HuH-7 (cell line): ENCODE measurements around the gene ASPM.

ENCODE experiments used
- DNase-seq: peaks from one replicate; pipeline ENCODE4 v3.0.0; 2011; ENCODE audit warnings: low spot score

ASPM gene, protein sequence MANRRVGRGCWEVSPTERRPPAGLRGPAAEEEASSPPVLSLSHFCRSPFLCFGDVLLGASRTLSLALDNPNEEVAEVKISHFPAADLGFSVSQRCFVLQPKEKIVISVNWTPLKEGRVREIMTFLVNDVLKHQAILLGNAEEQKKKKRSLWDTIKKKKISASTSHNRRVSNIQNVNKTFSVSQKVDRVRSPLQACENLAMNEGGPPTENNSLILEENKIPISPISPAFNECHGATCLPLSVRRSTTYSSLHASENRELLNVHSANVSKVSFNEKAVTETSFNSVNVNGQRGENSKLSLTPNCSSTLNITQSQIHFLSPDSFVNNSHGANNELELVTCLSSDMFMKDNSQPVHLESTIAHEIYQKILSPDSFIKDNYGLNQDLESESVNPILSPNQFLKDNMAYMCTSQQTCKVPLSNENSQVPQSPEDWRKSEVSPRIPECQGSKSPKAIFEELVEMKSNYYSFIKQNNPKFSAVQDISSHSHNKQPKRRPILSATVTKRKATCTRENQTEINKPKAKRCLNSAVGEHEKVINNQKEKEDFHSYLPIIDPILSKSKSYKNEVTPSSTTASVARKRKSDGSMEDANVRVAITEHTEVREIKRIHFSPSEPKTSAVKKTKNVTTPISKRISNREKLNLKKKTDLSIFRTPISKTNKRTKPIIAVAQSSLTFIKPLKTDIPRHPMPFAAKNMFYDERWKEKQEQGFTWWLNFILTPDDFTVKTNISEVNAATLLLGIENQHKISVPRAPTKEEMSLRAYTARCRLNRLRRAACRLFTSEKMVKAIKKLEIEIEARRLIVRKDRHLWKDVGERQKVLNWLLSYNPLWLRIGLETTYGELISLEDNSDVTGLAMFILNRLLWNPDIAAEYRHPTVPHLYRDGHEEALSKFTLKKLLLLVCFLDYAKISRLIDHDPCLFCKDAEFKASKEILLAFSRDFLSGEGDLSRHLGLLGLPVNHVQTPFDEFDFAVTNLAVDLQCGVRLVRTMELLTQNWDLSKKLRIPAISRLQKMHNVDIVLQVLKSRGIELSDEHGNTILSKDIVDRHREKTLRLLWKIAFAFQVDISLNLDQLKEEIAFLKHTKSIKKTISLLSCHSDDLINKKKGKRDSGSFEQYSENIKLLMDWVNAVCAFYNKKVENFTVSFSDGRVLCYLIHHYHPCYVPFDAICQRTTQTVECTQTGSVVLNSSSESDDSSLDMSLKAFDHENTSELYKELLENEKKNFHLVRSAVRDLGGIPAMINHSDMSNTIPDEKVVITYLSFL (N-terminal part only)

DNA sequence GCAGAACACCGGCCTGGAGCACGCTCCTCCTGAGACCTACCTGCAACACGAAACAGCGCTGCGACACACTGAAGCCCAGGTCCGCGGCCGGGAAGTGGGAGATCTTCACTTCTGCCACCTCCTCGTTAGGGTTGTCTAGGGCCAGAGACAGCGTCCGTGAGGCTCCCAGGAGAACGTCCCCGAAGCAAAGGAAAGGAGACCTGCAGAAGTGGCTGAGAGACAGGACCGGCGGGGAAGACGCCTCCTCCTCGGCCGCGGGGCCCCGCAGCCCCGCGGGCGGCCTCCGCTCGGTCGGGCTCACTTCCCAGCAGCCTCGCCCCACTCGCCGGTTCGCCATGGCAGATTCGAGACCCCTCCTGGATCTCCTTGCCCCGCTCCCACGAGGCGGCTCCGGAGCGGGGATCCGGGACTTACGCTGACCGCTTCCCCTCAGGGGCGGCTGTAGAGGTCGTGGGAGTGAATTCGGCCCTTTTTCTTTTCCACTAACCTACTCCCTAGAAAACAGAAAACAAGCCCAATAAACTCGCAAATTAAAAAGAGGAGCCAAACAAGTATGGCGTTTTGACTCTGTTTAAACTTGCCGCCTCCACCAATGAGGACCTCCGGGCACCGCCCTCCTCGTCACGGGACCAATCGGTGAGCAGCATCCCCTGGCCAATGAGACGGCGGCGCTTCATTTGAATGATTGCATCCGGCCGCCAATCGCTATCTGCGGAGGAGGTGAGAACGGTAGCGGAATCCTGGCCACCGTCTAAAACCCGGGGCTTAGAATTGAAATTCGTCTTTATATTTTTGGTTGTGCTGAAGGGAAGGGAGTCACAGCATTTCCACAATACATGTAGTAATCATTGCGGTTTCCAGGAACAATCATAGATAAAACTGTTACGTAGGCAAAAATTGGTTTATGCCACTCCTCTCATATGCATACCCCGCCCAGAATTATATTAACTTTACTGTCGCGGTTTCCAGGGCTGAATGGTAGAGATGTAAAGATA lies at the start of gene ASPM:
TSS of gene ASPM (minus strand) at position 569 of the 995 bp plus-strand sequence. CDS start at position 337, 232 bp downstream.
- DNase-seq, result peak; percentile 83

DNA sequence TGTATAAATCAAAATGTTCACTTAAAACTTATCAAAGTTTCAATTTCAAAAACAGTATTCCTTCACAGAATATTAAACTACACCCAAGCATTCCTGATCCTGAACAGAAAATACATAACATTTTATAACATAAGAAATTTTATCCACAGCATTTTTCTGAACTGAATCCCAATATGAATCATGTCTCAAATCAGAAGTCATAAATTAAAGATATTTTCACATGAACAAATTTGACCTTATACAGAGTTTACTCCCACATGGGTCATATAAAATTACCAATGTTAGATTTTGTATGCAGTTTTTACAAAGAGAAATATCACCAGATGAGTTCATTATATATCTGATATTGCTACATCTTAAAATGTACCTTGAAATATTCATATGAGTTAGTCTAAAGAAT lies 48.6 kb upstream of the ASPM start:
- no peak for DNase-seq

DNA sequence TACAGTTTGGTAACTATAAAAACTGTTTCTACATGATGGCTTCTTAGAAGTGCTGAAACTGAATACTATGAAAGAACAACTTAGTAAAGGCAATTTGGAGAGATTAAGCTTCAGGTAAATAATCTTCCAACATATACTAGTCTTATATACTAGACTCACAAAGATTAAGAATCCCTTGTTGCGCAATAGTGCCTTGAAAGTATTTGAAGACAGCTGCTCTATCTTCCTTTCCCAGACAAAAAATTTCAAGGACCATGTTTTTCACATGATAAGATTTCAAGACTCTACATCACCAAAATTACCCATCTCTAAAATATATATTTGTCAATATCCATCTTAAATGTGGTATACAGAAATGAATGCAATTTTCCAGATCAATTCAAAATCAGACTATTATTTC lies 37.7 kb upstream of the ASPM start:
- DNase-seq, result no peak

DNA sequence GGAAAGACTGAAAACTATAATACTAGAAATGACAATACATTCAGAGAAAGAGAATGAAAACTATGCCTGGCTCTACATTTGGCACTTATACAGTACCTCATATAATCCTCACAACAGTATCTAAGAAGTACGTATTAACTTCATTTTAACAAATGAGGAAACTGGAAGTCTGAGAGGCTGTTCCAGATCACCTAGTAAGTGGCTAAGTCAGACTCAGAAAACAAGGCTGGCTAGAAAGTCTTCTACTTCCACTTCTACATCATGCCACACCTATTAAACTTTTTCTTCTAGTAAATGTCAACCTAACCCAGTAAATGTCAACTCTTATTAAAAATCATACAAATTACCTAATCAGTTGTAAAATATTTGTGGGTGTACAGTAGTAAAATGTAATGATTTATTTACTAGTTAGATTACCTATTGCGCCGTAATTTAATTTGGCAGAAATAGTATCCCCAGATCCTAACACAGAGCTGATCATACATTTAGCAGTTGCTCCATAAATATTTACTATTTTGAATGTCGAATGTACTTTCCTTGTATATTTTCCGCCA lies 36.8 kb upstream of the ASPM start:
- no peak for DNase-seq

DNA sequence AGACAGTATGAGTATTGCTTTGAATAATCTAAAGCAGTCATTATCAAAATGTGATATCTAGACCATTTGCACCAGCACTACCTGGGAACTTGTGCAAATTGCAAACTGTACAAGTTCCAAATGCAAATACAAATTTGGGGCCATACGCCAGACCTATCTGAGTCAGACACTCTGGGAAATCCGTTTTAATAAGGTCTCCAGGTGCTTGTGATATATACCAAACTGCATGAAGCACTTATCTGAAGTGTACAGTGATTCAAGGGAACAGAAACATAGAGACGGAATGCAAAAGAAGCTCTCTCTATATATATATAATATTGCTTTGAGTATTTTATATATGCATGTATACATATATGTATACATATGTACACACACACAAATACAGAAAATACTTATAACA lies 36.2 kb upstream of the ASPM start:
- DNase-seq, result no peak

DNA sequence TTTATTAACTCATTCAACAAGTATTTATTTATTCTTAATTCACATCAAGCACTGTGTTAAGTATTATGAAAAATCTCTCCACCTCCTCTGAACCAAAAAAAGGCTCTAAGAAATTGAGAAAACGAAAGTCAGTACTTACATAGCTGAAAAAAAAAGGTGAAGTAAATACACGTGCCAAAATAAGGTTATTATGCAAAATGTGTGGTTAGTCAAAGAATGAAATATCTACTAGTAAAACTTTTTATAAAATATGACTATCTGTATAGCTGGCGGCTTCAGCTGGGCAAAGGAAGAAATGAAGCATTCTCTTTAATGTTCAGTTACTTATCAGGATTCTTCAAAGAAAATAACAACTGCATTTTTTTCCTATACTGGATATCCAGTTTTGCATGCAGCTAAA lies 35.5 kb upstream of the ASPM start:
- DNase-seq, result no peak

DNA sequence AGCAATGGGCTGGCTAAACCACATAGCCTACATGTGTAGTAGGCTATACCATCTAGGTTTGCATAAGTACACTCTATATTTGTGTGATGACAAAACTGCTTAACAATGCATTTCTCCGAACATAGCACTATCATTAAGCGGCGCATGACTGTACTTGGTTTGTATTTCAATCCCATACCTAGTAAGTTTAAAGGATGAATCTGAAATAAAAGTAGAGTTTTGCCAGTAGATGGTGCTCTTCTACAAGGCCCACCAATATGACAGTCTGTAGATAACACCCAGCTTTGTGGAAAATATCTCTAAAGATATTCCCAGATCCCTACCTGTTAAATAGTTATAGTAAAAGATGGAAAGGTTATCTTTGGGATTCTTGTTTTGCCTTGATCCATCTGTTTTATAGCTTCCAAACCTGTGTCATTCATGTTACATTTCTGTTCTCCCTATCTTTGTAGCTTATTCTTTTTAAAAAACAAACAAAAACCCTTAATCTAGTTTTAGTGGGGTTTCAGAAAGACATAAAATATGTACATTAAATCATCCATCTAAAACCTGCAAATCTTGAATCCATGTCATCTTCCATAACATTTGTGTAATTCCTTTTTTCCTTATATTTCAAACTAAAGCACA lies 33.9 kb upstream of the ASPM start:
- DNase-seq, result no peak

DNA sequence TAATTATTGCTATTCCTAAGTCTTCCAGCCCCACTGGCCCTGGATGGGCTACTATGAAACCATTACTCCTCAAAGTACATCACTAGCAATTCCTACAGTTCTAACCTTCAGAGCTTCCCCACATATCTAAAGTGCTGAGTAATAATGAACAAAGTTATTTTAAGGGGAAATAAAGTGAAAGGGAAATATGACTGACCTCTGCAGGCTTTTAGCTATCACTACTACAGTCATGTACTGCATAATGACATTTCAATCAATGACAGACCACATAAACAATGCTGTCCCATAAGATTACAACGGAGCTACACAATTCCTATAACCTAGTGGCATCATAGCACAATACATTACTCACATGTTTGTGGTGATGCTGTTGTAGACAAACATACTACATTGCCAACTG lies 32.5 kb upstream of the ASPM start:
- DNase-seq, result no peak

DNA sequence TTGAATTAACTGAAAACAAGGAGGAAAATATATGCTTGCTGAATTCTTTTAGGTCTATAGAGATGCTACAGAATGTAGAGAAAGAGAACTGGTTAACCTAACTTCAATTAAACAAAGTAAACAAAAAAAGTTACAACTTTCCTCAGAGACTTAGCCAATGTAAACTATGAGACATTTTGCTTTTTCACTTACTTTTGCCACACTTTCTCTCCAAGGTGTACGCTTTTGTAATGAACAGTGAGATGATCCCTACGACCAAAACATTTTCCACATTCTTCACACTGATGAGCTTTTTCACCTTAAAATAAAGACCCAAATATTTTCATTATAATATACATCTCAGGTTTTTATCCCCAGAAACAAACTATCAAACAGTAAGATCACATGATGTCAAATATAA lies 28.3 kb upstream of the ASPM start:
- no peak for DNase-seq

DNA sequence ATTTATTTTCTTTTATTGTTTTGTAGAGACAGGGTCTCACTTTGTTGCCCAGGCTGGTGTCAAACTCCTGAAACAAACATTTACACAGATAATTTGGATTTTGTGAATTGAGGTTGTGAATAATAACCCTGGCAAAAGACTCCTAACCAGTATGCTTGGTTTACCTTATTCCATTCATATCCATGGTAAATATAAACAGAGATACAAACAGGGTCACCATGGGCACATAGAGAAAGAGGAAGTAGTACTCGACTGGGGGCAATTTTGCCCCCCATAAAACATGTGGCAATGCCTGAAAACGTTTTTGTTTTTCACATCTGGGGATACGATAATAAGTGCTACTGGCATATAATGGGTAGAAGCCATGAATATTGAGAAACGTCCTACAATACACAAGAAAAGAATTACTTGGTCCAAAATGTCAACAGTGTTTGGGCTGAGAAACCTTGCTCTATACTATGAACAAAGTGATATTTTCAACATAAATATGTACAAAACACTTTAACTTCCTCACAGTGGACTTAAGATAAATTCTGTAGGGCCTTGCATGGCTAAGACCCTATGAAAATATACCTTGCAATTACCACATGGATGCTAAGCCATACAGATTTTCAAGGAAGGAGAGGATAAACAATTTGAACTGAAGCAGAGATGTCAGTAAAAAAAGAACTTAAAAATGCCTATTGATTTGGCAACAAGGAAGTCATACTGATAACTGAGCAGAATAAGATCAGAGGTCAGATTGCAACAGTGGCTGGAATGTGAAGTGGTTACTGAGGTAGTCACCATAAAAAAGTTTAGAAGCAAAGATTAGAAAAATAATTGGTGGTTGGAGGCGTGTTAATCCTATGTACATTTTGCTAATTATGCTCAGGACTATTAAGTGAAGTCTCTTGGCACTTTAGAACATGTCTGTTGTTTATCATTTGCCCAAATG lies 27.4 kb upstream of the ASPM start:
- peak; percentile 9 for DNase-seq

DNA sequence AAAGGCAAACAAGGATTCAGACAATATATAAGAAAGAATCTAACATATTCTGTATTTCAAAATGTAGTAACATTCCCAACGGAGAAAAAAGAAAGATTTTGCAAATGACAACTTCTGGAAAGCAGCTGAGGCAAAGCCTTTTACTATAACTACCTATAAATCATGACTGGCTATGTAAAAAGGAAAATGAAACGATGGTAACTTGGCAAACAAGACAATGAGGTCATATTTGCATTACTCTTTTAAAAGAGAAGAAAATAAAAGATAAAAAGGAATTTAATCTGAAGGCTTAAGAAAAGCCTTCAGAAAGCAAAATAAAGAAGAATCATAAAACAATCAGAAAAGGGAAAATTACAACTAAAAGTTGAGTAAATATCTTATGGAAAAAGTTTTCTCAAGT lies 25.1 kb upstream of the ASPM start:
- no peak for DNase-seq

DNA sequence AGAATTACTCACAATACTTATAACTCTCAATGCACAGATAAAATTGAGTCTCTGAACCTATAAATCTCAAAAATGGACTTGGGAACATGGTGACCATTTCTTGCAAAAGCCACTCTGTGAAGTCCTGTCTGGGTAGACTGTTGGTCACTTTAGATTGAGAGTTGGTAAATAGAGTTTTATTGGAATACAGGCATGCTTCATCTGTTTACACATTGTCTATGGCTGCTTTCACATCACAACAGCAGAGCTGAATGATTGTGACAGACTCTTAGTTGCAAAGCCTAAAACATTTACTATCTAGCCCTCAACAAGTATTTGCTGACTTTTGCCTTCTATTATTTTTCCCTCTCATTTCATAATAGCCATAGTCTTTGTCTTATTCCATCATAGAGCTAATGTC lies 24.1 kb upstream of the ASPM start:
- no peak for DNase-seq

DNA sequence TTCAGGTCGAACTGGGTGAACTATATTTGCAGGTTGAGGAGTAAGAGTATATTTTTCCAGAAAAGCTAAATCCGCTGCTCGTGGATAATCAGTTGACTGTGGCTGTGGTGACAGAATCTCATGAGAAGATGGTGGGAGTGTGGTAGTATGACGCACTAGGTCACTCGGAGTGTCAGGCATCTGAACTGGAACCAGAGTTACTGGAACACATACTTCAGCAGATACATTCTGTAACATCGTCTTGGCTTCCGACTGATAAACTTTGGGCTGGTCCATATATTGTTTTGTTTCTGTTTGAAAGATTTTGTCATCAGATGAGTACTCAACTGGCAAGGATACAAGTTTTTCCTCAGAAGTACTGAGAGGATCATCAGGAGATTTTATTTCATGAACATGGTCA lies 13.0 kb upstream of the ASPM start:
- DNase-seq, result no peak

DNA sequence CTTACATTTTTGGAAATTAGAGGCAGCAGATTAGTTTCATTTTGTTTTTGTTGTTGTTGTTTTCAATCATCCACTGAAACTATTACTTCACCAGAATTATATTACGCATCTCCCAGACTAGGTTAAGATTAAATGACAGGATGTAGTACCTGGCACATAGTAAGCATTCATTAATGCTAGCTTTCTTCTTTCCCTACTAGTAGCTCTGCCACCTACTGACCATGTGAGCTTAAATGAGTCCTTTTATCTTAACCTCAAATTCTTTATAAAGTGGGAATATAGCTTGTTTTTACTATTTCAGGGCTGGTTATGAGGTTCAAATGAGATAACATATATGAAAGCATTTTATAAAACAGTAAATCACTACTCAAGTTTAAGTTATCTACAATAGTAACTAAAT lies 10.2 kb upstream of the ASPM start:
- no peak for DNase-seq

DNA sequence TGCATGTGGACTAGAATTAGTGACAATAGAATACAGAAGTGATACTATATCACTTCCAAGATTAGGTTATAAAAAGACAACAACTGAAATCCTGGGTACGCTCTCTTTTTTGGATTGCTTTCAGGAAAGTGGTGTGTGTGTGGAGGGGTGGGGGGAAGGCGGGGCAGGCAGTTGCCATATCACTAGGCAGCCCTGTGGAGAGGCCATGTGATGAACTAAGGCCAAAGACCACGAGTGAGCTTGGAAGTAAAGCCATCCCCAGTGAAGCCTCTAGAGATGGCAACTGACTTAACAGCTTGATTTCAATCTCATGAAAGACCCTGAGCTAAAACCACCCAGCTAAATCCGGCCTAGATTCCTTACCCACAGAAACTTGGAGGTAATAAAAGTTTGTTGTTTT lies 6.2 kb upstream of the ASPM start:
- DNase-seq, result no peak

DNA sequence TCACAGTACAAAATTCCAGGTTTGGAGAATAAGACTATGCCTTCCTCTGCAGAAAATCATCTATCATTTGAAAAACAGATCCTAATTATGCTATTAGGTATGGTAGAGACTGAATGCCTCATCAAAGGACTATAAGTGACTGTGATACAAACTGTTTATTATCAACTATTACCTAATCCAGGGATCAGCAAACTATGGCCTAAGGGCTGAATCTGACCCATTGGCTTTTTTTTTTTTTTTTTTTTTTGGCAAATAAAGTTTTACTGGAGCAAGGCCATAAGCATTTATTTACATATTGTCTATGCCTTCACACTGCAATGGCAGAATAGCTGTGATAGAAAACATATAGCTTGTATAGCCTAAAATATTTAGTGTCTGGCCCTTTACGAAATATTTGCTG lies 4.7 kb upstream of the ASPM start:
- no peak for DNase-seq

DNA sequence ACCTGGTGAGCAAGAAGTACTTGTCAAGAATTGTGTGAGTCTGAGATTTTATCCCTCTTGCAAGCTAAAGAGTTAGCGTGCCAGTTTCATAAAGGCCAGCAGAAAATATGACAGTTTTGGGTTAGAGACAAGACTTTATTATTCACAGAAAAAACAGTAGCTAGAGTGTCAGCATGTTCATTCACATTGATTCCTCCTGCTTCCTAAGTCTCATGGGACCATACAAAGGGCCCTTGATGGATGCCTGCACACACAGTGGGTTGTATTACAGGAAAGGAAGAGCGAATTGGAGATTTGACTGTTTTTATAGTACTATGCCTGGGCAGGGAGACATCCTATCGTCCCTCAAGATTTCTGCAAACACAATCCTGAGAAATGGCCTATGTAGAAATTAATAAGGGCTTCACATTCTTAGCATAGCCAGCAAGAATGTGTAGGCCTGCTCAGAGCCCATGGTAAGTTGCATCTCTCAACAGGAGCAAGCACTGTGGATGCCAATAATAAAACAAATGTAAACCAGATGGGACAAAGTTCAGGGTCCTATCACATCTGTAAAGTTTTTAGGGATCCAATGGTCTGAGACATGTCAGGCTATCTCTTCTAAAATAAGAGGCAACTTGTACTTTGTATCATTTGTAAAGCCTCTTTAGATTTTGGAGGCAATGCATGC lies 4.0 kb upstream of the ASPM start:
- DNase-seq, result no peak

DNA sequence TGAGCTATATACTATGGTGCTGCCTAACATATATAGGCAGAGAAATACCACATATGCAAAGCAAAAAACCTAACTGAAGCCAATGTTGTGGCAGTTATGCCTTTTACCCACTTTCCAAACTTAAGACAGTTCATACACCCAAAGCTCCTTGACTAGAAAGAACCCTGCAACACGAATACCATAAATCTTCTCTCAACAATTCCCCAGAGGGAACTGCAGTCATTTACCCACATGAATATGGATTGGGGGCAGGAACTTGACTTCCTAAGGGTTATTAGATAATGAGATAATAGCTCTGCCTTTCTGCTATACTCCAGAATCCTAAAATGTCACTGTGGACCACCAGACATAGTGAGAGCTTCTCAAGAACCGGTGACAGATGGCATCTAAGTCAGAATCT lies 2.9 kb upstream of the ASPM start:
- no peak for DNase-seq
